Mesodermal cell (in vitro differentiated cells): ENCODE results near the gene CDC45.

Experiments
- H3K27ac ChIP-seq: 2 replicates; pipeline ENCODE4 v1.7.0; 2013; ENCODE audit warnings: mild to moderate bottlenecking, low read depth, low read length, moderate library complexity; ENCODE audit not compliant: severe bottlenecking
- H3K36me3 ChIP-seq: 2 replicates; pipeline ENCODE4 v1.7.1; 2013; ENCODE audit warnings: mild to moderate bottlenecking, low read length, moderate library complexity; ENCODE audit not compliant: control insufficient read depth, insufficient read depth
- H3K4me1 ChIP-seq: one replicate; pipeline ENCODE4 v1.7.1; 2013; ENCODE audit warnings: mild to moderate bottlenecking, low read length; ENCODE audit not compliant: insufficient read depth, control insufficient read depth, poor library complexity, severe bottlenecking
- H3K4me3 ChIP-seq: 2 replicates; pipeline ENCODE4 v1.7.0; 2013; ENCODE audit warnings: low read length, control low read depth, mild to moderate bottlenecking; ENCODE audit not compliant: insufficient read depth, poor library complexity, severe bottlenecking; ENCODE audit errors: extremely low read depth
- H3K9me3 ChIP-seq: 2 replicates; pipeline ENCODE4 v1.7.1; 2013; ENCODE audit warnings: mild to moderate bottlenecking, low read length, moderate library complexity; ENCODE audit not compliant: control insufficient read depth
- WGBS, 2 experiments: methylation state at CpG; one replicate each; pipeline ENCODE4 v1.1.5; 2013; ENCODE audit warnings: missing lambda C conversion rate in 2 of 2; ENCODE audit not compliant: insufficient coverage in 2 of 2; 5-methylcytosine and 5-hydroxymethylcytosine counted together

Gene CDC45

DNA sequence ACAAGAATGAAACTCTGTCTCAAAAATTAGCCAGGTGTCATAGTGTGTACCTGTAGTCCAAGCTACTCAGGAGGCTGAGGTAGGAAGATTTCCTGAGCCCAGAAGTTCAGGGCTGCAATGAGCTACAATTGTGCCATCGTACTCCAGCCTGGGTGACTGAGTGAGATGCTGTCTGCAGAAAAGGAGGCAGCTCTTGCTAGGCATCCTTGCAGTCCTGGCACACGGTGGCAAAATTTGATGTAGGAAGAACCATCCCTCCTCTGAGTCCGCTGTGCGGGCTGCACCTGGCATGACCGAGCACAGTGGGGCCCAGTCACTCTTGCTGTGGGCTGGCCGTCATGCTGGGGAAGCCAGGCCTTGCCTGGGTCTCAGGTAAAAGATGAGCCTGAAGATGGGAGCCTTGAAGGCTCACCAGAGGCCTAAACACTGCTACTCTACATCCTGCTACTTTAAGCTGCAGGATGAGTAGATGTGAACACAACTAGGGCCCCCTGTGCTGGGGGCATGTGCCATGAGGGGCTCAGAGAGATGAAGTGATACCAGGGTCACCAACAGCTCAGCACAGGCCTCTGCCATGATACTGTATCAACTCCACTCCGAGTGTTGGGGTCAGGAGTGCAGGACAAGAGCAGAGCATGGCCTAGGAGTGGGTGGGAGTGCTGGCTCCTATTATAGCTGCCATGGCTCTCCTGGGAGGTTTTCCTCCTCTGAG is 18.6 kb downstream of the CDC45 start:
- Histone ChIP-seq H3K9me3 (no peaks in the 10 kb centered on the region), H3K27ac (no peak overlapping the region), H3K36me3 (peaks cover 48% of the 10 kb centered on the region), H3K4me3 (no peak overlapping the region), H3K4me1 (no peaks in the 10 kb centered on the region)
- 90 to 98% methylated on average over 6 of the region's 7 CpGs for WGBS, 2 experiments

DNA sequence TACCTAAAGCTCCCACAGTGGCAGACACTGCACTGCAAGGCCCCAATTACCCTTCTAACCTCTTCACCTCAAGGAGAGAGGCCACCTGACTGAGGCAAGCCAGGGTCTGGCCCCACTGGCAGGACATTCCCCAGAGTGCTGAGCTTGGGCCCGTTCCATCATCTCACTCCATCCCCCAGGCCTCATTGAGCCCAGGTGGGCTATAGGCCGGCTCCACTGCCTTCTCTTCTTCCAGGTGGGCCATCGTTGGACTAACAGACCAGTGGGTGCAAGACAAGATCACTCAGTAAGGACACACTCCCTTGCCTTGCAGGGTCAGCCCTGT is 19.1 kb downstream of the CDC45 start:
- H3K4me1 ChIP-seq = no peaks in the 10 kb centered on the region
- WGBS, 2 experiments = 93 to 100% methylated on average over 2 to 3 of the region's 3 CpGs
- H3K9me3 ChIP-seq = no peaks in the 10 kb centered on the region
- H3K36me3 ChIP-seq = peaks cover 46% of the 10 kb centered on the region
- no peak overlapping the region for H3K4me3 ChIP-seq
- H3K27ac ChIP-seq = no peak overlapping the region

DNA sequence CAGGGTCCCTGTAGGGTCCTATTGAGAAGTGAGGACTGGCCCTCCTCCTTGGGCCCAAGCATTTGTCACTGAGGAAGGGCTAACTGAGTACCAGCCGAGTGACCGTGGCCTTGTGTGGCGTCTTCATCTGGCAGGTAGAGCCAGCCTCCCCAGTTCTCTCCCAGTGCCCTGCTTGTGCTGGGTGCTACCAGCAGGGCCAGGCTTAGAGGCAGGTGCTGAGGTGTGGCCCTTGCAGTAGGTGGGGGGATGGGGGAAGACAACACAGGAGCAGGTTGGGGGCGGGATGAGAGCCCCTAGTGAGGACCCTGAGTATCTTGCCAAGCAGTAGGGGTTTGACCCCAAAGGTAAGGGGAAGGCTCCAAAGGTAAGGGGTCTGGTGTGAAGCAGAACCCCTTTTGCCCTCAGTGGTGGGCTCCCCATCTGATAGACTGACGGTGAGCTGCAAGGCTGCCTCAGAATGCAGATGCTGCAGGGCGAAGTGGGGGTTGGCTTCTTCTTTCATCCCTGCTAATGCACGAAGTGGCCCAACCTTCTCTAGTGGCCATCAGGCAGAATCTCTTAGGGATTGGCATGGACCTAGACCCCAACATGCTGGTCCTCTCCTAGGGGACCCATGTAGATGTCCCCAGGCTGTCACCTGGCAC is 19.6 kb downstream of the CDC45 start:
- Histone ChIP-seq H3K36me3 (peaks cover 40% of the 10 kb centered on the region), H3K27ac (no peak overlapping the region), H3K4me1 (no peaks in the 10 kb centered on the region), H3K9me3 (no peaks in the 10 kb centered on the region), H3K4me3 (no peak overlapping the region)
- 91 to 93% methylated on average over 6 of the region's 7 CpGs for WGBS, 2 experiments

DNA sequence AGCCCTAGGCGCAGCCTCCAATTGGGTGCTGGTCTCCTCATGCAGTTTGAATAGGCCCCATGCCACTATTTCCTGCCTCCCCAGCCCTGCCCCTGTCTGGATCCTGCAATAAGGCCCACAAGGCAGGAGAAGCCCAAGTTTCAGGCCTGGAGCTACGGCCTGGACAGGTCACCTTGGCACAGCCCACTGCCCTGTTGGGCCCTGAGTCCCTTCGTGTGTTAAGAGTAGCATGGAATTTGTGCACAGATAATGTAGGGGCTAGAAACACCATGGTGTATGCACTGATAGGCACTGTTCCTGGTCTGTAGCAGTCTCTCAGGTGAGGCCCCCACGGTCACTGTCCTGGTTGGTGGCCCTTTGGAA is 20.1 kb downstream of the CDC45 start:
- Histone ChIP-seq H3K9me3 (no peaks in the 10 kb centered on the region), H3K27ac (no peak overlapping the region), H3K4me1 (no peaks in the 10 kb centered on the region), H3K36me3 (peaks cover 35% of the 10 kb centered on the region), H3K4me3 (no peak overlapping the region)
- WGBS, 2 experiments = 91 to 95% methylated on average over 3 to 4 of the region's 4 CpGs

DNA sequence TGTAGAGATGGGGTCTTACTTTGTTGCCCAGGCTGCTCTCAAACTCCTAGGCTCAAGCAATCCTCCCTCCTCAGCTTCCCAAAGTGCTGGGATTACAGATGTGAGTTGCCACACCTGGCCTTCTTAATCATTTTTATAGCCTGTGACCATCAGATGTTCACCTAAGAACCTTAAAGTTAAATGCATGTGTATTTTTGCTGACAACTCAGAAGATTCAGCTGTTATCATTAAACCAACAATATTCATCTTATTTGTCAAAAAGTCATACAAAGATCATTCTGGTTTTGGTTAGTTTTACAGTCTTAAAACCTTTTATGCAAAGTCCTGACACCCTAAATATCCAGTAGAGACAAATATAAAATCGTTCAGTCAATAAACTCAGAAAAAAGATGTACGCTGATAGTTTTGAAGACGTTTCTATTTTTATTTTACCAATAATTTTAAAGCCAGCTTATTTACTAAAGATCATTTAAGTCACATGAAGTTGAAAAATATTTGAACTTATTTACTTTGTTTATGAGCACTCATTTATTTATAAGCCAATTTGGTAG is 22.3 kb downstream of the CDC45 start:
- peaks cover 22% of the 10 kb centered on the region for H3K36me3 ChIP-seq
- no peaks in the 10 kb centered on the region for H3K9me3 ChIP-seq
- no peak overlapping the region for H3K4me3 ChIP-seq
- no peaks in the 10 kb centered on the region for H3K4me1 ChIP-seq
- 100% methylated on average over 2 of the region's 3 CpGs; no CpG with 5 or more reads in 1 of the 2 experiments for WGBS, 2 experiments
- H3K27ac ChIP-seq = no peak overlapping the region

DNA sequence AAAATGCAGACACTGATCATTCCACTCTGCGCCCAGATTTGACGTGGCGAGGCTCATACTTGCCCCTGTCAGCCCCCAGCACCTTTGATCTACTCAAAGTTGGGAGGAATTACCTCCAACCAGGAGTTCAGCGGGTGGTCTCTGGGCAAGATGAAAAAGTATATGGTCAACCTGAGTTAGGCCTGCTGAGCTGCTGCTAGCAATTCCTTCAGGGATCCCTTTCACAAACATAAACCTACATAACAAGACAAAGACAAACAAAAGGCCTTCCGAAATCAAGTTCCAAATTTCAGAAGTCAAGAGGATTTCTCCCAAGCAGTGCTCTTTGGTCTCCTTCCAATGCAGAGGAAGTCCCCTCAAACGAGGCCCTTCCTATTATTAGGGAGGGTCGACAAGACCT is 23.6 kb downstream of the CDC45 start:
- 85 to 88% methylated on average over 5 to 6 of the region's 7 CpGs for WGBS, 2 experiments
- Histone ChIP-seq H3K36me3 (peaks cover 12% of the 10 kb centered on the region), H3K4me3 (no peak overlapping the region)

DNA sequence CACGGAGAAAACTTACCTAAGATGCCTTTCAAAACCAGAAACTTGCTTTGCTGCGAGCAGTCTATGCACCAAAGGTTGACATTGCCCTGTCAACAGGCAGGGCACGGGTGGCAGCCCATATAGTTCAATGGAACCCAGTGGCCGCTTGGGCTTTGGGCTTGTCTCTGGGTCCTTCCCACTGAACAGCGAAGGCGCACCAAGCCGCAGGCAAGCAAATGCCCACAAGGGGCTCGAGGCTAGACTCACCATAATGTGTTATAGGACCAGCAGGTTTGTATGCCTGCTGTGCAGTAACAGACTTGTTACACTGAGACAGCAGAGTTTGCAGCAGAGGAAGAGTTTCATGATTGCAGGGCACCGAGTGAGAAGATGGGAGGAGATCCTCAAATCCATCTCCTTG is 24.1 kb downstream of the CDC45 start:
- Histone ChIP-seq H3K9me3 (no peaks in the 10 kb centered on the region), H3K4me1 (no peaks in the 10 kb centered on the region), H3K27ac (no peak overlapping the region), H3K4me3 (no peak overlapping the region), H3K36me3 (peaks cover 13% of the 10 kb centered on the region)
- 79 to 91% methylated on average over 9 of the region's 9 CpGs for WGBS, 2 experiments

More for the DNA sequence above, 23.6 kb downstream of the CDC45 start:
- H3K9me3 ChIP-seq = no peaks in the 10 kb centered on the region
- H3K27ac ChIP-seq = no peak overlapping the region
- no peaks in the 10 kb centered on the region for H3K4me1 ChIP-seq

DNA sequence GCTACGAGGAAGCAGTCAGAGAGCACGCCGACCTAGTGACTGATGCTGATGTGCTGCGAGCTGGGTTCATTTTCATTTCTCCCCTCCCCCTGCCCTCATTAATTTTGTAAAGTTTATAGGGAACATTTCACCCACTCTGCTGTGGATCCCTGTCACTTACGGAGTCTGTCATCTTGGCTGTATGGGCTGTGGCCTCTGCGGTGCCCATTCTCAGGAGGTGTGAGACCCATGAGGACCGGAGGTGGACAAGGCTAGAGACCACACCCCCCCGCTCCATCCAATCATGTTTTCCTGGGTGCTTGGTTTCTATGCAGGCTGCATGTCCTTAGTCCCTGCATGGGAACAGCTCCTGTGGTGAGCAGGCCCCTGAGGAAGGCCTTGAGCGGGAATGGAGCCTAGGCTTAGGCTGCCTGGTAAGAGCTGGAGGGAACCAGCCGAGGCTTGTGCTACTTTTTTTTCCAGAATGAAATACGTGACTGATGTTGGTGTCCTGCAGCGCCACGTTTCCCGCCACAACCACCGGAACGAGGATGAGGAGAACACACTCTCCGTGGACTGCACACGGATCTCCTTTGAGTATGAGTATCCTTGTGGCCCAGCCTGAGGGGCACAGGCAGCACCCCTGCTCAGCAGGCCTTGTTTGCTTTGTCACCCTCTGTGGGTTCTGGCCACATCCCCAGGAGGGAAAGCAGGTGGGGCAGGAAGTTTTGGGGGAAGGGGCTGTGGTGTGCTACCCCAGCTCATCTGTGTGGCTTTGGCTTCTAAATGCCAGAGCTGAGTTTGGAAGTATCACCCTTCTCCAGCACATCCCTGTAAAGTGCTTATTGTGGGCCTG is 25.4 kb downstream of the CDC45 start:
- 95% methylated on average over 12 to 15 of the region's 18 CpGs for WGBS, 2 experiments
- Histone ChIP-seq H3K27ac (no peak overlapping the region), H3K4me1 (no peaks in the 10 kb centered on the region), H3K36me3 (peaks cover 19% of the 10 kb centered on the region), H3K9me3 (no peaks in the 10 kb centered on the region), H3K4me3 (no peak overlapping the region)

DNA sequence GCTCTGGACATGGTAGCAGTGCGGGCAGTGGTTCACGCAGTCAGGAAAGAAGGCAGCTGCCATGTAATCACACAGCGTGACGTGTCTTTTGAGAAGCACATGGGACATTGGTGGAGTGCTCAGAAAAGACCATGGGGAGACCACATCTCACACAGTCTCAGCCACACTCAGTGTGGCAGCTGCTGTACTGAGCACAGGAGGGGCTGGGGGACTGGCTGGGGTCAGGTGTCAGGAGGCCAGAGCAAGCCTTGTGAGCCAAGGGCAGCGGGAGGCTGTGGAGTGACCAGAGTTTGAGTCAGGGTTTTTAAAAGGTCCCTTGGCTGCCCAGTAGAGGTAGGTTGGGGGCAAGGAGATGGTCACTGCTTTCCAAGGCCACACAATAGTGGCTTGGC is 26.0 kb downstream of the CDC45 start:
- no peak overlapping the region for H3K27ac ChIP-seq
- no peak overlapping the region for H3K4me3 ChIP-seq
- no peaks in the 10 kb centered on the region for H3K4me1 ChIP-seq
- WGBS, 2 experiments = 82 to 89% methylated on average over 5 of the region's 5 CpGs
- H3K36me3 ChIP-seq = peaks cover 23% of the 10 kb centered on the region
- H3K9me3 ChIP-seq = no peaks in the 10 kb centered on the region

DNA sequence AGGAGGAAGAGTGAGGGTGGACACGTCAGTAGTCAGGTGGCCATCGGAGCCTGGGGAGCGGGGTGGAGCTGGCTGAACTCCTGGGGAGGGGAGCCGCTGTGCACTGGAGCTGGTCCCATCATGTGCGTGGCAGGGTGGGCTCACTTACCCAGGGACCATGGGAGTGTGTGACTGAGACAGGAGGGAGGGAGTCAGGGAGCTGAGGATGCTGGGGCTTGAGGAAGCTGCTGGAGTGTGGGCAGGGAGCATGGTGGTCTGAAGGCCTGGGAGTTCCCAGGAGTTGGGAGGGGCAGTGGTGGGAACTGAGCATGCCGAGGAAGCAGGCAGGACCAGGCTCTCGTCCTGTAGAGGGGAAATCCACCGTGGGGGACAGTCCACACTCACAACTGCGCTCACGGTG is 26.5 kb downstream of the CDC45 start:
- Histone ChIP-seq H3K36me3 (peaks cover 28% of the 10 kb centered on the region), H3K27ac (no peak overlapping the region), H3K9me3 (no peaks in the 10 kb centered on the region), H3K4me3 (no peak overlapping the region), H3K4me1 (no peaks in the 10 kb centered on the region)
- WGBS, 2 experiments = 84% methylated on average over 6 to 10 of the region's 10 CpGs
